GM23248 (cell line): Measurements from ENCODE around the gene NOL12.

Source experiments
- EZH2 ChIP-seq: fragments of 200-600 bp; sonication (generic); IDR thresholded peaks from 2 replicates; pipeline ENCODE4 v1.6.1; 2018; ENCODE audit warnings: antibody characterized with exemption, mild to moderate bottlenecking; ENCODE audit not compliant: insufficient read depth, poor library complexity, severe bottlenecking
- EZH2phosphoT487 ChIP-seq: fragments of 200-600 bp; sonication (generic); IDR thresholded peaks from 2 replicates; pipeline ENCODE4 v1.6.1; 2018; ENCODE audit warnings: antibody characterized with exemption, moderate library complexity, mild to moderate bottlenecking, low read depth; ENCODE audit not compliant: insufficient read depth

DNA sequence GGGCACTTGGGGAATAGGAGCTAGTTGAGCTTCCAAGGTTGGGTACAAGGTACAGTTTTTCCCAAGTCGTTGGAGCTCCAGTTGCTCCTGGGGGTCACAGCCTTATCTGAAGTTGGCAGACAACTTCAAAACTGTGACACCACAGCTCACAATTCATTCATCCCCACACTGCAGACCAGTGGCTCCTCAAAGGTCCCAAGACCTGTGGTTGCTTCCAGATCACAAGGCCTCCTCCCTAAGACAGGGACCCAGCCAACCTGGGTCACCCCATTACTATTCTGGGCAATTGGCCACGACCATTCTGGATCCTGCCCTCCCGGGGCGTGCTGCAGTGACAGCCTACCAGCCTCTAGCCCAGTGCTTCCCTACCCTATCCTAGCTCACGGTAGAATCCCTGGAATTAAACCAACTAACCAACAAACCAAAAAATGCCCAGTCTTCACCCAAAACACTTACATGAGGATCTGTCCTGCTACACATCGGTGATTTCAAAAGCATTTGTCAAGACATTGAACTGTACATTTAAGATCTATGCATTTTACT, 28.5 kb upstream of the NOL12 start:
- TF ChIP-seq EZH2phosphoT487 (no peak), EZH2 (no peak)
